Activated CD4-positive, alpha-beta T cell treated with anti-CD3 and anti-CD28 coated beads for 4 hours (primary cell): ENCODE data around the gene ZNF524.

Experiments
- DNase-seq, 2 donors: peaks; one replicate each; pipeline ENCODE4 v3.0.0-alpha.2; 2020

ZNF524 gene

DNA sequence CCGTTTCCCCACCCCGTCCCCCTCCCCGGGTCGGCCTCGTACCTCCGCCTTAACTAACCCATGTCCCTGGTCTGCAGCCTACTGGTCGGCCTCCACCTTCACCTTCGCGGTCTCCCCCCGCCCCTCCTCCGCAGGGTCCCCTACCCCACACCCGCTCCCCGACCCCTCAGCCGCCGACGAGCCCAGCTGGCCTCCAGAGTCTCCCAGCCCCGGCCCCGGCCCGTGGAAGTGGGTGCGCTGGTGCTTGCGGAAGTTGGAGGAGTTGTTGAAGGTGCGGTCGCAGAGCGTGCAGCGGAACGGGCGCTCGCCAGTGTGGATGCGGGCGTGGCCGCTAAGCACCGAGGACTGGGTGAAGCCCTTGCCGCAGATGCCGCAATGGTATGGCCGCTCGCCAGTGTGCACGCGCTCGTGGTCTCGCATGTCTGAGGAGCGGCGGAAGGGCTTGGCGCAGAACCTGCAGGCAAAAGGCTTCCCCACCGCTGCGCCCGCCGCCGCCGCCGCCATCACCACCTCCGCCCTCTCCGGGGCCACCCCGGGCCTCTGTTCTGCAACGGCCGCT is 21.7 kb downstream of the ZNF524 start:
- DNase-seq = no peak

GRCh38 chr19:55622242-55622969 is 22.3 kb downstream of the ZNF524 start:
- DNase-seq = no peak

DNA sequence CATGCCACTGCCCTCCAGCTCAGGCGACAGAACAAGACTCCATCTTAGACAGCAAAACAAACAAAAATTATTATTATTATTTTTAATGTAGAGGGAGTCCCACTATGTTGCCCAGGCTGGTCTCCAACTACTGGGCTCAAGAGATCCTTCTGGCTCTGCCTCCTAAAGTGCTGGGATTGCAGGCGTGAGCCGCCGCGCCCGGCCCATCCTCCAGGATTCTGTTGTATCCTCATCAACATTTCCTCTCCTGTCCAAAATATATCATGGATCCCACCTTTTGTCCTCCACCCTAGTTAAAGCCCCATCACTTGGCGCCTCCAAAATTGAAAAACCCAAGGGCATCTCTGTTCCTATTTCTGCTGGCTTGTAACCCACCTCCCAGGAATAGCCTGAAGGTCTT is 23.0 kb downstream of the ZNF524 start:
- no peak for DNase-seq

GRCh38 chr19:55623561-55623960 is 23.5 kb downstream of the ZNF524 start:
- DNase-seq = no peak

DNA sequence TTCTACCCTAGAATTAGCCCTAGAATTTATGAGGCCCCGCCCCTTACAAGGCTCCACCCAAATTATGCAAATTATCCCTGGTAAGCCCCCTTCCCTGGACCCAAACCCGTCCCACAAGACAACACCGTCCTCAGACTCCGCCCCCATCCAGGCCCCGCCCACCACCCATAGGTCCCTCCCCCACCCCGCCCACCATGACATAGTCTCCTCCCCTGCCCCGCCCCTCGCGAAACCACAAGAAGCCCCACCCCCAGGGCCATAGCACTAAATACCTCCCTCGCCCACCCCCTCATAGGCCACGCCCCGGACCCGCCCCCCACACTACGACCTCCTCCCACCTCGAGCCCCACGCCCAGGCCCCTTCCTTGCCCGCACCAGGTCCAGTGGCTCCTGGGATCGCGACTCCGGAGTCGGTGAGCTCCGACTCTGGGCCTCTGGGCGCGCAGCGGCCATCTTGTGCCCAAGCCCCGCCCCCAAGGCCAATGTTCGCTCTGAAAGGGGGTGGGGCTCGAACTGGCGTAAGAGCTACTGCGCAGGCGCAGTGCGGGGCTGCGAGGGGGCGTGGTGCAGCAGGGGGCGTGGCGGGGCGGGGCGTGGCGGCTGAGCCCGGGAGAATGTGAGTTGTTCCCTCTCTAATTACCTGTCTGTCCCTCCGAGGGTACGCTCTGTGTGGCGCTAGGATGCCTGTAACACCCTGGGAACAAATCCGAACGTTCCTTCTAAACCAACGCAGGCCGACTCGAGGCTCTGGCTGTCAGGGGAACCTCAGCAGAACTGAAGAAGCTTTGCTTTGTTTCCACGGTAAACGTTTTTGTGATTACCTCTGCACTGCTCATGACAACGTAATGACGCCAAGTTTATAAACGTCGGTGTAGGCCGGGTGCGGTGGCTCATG is 24.3 kb downstream of the ZNF524 start, which contains the start of gene ZNF784:
TSS of gene ZNF784 (minus strand) at position 458 of the 895 bp plus-strand sequence. CDS start at position 453, 5 bp downstream.
- DNase-seq = peak; percentile 96 to 98

GRCh38 chr19:55625004-55625326 is 24.9 kb downstream of the ZNF524 start:
- DNase-seq = no peak

DNA sequence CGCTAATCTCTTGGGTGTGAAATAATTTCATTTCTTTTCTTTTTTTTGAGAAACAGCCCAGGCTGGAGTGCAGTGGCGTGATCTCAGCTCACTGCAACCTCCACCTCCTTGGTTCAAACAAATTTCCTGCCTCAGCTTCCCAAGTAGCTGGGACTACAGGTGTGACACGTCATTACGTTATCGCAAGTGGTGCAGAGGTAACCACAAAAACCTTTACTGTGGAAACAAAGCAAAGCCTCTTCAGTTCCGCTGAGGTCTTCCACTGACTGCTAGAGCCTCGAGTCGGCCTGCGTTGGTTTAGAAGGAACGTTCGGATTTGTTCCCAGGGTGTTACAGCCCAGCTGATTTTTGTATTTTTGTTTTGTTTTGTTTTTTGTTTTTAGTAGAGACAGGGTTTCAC is 26.3 kb downstream of the ZNF524 start:
- DNase-seq = peak; percentile 55 to 58

- peak; percentile 87 to 92 for DNase-seq
Measured at GRCh38 chr19:55632463-55632834, 32.4 kb downstream of the ZNF524 start.

DNA sequence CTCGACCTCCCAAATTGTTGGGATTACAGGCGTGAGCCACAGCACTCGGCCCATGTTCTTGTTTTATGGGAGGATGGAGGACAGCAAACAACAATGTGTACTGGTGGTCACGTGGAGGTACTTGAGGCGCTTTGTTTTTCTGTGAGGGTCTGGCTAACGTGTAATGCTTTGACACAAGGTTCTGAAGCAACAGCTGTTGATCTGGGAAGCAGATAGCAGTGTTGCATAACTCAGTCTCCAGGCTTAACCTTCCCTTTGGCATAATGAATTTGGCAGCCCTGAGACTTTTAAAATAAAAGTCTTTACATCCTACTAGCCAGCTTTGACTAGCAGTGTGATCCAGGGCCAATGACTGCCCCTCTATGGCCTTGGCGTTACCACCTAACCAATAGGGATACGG is 33.8 kb downstream of the ZNF524 start:
- no peak for DNase-seq

- DNase-seq = no peak
Measured at GRCh38 chr19:55635334-55635717, 35.2 kb downstream of the ZNF524 start.

GRCh38 chr19:55635856-55636440 is 35.9 kb downstream of the ZNF524 start:
- no peak for DNase-seq

DNA sequence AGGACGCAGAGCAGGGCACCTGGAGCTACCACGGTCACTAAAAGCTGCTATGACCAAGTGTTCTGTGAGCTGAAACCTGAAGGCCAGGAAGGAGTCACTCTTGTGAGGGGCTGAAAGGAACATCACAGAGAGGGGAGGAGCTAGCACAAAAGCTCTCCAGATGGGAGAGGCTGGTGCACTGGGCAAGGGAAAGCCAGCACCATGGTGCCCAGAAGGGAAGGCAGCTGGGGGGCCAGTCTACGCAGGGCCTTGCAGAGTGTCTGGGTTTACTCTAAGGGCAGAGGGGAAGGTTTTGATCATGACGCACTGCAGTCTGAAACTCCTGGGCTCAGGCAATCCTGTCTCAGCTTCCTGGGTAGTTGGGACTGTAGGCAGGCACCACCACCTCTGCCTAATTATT is 36.6 kb downstream of the ZNF524 start:
- no peak for DNase-seq

GRCh38 chr19:55637534-55637933 is 37.4 kb downstream of the ZNF524 start:
- DNase-seq = no peak

DNA sequence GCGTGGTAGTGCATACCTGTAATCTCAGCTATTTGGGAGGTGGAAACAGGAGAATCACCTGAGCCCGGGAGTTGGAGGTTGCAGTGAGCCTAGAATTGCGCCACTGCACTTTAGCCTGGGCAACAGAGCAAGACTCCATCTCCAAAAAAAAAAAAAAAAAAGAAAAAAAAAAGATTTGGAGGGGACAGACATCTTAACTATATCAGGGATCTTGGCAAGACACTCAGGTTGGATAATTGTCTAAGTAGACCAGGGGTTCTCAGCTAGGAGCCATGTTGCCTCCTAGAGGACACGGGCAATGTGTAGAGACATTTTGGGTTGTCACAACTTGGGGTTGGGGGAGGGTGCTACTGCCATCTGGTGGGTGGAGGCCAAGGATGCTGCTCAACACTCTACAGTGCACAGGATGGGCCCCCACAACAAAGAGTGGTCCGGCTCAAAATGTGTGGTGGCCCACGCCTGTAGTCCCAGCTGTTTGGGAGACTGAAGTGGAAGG is 38.8 kb downstream of the ZNF524 start:
- peak; percentile 48 to 61 for DNase-seq

DNA sequence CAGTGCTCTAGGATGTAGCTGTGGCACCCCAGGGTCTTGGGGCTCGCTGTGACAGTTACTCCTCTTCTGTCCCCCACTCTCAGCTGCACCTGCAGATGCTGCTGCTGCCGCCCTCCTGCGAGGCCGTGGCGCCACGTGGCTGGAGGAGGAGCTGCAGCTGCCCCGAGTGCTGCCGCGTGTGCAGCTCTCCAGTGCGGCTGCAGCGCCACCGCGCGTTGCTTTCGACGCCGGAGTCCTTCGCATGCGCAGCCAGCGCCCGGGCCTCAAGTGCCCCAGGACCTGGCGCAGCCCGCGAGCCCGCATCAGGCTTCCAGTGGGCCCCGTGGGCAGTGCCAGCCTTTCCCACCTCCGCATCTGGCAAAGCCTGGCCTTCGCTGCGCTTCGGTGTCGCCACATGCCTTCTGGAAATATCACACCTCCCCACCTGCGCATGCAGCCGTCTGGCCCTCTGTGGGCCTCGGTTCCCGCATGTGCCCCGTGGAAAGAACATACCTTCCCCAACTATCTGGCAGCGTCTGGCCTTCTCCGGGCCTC is 40.0 kb downstream of the ZNF524 start:
- peak; percentile 72 to 76 for DNase-seq

- DNase-seq = peak; percentile 57 to 64
Measured at GRCh38 chr19:55640577-55641425, 40.7 kb downstream of the ZNF524 start, which contains the start of gene ZNF580. ZNF580 (plus strand) TSS chr19:55641002; CDS start chr19:55642509, 1,507 bp downstream.

GRCh38 chr19:55641426-55642152 is 41.5 kb downstream of the ZNF524 start:
- peak; percentile 25 to 32 for DNase-seq

DNA sequence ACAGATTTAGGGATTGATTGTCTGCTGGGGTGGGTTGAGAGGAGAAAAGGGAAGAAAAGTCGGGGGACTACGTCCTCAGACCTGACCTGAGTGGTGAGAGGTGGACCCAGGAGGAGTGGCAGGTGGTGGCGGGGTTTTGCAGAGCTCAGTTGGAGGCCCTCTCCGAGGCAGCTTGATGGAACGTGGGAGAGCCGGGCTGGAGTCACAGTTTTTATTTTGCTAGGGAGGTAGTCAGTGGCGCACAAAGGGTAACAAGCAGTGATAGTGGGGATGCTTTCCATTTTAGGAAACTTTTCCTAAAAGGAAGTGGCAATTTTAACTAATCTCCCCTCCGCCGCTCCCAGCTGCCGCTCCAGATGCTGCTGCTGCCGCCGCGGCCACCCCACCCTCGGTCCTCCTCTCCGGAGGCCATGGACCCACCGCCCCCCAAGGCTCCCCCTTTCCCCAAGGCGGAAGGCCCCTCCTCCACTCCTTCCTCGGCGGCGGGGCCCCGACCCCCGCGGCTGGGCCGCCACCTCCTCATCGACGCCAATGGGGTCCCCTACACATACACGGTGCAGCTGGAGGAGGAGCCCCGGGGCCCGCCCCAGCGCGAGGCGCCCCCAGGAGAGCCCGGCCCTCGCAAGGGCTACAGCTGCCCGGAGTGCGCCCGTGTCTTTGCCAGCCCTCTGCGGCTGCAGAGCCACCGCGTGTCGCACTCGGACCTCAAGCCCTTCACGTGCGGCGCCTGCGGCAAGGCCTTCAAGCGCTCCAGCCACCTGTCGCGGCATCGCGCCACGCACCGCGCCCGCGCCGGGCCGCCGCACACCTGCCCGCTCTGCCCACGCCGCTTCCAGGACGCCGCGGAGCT is 42.3 kb downstream of the ZNF524 start:
- peak in 1 of 2 donors; percentile 35 for DNase-seq

DNA sequence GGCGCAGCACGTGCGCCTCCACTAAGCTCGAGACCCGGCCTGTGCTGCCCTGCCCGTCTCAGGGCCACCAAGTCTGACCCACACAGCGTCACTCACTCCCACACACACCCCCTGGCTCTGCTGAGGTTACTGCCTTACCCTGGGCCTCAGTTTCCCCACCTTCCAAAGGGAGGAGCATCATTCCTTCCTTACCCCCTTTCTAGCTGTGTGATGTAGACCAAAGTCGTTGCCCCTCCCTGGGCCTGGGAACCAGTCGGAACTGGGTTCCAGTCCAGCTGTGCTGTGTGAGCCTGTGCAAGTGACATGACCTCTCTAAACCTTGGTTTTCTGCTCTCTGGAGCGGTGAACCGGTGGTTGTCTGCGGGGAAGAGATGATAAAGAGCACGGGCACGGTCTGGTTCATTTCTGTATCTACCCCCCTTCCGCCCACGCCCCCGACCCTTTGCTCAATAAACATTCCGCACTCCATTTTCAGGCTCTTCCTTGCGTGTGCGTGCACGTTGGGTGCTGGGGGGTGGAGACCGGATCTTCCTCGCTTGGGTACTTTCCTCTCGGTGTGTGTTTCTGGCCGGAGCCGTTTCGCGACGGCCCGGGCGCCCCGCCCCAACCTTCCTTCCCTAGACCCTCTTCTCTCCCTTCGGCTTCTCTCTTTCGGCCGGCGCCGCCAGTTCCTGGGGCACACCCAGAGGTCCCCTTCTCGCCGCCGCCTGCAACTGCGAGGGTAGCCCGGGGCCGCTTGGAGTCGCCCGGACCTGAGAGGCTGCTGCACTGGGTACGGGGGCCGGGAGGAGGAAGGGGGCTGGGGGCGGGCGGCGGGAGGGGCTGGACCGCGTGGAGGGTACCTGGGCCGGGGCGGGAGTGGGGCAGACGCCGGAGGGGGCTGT is 43.2 kb downstream of the ZNF524 start, which contains the start of gene ZNF581:
TSS of gene ZNF581 (plus strand) at position 647 of the 884 bp plus-strand sequence. CDS start 923 bp downstream, outside the sequence.
- peak; percentile 77 to 80 for DNase-seq
